Retinal pigment epithelial cell (primary cell): ENCODE data around the gene HPSE2.

Experiments
- DNase-seq: peaks from one replicate; pipeline ENCODE4 v3.0.0-alpha.2; 2010; ENCODE audit warnings: low read depth
- H3K4me3 ChIP-seq: 2 replicates; pipeline ENCODE4 v1.5.1; 2011; ENCODE audit warnings: mild to moderate bottlenecking, low read length, control low read depth, moderate library complexity
- TF ChIP-seq, protein P1 (sequence below): conservative IDR thresholded peaks from 2 replicates; pipeline ENCODE4 v1.5.1; 2011; ENCODE audit warnings: low read depth, low read length, control low read depth, inconsistent platforms

HPSE2 gene

DNA sequence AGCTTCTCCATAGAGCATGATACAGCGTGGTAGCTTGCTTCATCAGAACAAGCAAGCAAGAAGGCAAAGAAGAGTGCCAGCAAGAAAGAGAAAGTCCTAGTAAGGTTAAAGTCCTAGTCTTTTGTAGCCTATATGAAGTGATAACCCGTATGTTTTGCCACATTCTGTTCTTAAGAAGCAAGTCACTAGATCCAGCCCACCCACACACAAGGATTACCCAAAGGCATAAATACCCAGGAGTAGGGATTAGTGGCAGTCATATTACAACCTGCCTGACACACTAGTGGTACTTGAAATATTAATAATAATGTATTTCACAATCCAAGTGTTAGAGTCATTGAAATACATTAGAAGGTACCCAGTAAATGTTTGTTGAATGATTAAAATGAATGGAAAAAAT is 285.5 kb downstream of the HPSE2 start:
- TF ChIP-seq, protein P1, sequence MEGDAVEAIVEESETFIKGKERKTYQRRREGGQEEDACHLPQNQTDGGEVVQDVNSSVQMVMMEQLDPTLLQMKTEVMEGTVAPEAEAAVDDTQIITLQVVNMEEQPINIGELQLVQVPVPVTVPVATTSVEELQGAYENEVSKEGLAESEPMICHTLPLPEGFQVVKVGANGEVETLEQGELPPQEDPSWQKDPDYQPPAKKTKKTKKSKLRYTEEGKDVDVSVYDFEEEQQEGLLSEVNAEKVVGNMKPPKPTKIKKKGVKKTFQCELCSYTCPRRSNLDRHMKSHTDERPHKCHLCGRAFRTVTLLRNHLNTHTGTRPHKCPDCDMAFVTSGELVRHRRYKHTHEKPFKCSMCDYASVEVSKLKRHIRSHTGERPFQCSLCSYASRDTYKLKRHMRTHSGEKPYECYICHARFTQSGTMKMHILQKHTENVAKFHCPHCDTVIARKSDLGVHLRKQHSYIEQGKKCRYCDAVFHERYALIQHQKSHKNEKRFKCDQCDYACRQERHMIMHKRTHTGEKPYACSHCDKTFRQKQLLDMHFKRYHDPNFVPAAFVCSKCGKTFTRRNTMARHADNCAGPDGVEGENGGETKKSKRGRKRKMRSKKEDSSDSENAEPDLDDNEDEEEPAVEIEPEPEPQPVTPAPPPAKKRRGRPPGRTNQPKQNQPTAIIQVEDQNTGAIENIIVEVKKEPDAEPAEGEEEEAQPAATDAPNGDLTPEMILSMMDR, result no peak
- no peak overlapping the region for H3K4me3 ChIP-seq
- DNase-seq, result no peak

DNA sequence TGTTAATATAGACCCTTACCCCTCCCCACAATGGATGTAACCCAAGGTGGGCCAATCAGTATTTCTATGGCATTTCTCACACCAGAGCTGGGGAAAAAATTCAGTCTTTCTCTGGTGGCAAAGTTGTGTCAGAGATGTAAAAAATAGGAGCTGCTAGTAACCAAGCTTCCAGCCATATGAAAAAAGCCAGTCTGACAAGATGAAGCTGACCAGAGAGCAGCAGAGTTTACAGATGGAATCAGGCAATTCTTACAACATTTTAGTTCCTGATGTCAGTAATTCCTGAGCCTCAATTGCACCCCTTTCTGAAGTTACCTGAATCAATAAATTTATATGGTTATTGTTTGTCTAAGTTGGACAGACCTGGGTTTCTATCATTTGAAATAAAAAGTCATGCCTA is 286.3 kb downstream of the HPSE2 start:
- no peak for DNase-seq
- H3K4me3 ChIP-seq, result no peak overlapping the region
- TF ChIP-seq, protein P1, result no peak

DNA sequence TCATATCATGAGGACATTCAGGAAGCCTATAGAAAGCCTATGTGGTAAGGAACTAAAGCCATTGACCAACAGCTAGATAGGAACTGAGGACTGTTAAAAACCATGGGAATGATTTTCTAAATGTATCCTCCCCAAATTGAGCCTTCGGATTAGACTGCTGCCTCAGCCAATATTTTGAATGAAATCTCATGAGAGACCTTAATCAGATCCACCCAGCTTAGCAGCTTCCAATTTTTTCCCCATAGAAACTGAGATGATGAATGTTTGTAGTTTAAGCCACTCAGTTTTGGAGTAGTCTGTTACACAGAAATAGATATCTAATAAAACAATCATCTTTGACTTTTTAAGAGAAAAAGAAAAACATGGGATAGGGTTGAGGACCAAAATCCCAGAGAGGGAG is 292.0 kb downstream of the HPSE2 start:
- TF ChIP-seq, protein P1, result no peak
- H3K4me3 ChIP-seq, result no peak overlapping the region
- no peak for DNase-seq

DNA sequence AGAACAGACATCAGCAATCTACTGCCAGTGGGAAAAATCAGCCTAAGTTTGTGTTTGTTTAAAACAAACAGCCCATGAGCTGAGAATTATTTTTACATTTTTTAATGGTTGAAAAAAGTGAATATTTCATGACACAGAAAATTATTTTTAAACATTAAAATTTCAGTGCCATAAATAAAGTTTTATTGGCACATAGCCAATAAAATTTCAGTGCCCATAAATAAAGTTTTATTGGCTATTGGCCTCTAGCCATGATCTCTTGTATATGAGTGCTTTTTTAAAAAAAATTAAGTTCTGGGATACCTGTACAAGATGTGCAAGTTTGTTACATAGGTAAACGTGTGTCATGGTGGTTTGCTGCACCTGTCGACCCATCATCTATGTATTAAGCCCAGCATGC is 305.9 kb downstream of the HPSE2 start:
- TF ChIP-seq, protein P1, result no peak
- no peak for DNase-seq
- H3K4me3 ChIP-seq, result no peak overlapping the region

DNA sequence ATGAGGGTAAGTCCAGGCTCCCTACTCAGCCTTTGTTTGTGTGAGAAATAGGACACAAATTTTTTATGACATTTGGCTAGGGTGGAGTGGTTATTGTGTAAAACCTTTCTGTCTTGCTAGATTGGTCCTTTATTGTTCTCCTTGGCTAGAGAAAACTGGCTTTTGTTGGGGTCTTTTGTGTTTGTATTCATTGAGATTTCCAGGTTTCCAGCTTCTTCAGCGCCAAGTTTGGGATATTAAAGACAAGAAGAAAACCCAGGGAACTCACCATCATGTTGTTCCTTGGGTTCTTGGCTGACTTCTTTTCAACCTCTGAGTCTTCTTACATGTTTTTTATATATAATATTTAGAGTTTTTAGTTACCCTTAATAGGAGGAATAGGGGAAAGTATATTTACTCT is 310.0 kb downstream of the HPSE2 start:
- TF ChIP-seq, protein P1, result no peak
- DNase-seq, result no peak
- H3K4me3 ChIP-seq, result no peak overlapping the region

DNA sequence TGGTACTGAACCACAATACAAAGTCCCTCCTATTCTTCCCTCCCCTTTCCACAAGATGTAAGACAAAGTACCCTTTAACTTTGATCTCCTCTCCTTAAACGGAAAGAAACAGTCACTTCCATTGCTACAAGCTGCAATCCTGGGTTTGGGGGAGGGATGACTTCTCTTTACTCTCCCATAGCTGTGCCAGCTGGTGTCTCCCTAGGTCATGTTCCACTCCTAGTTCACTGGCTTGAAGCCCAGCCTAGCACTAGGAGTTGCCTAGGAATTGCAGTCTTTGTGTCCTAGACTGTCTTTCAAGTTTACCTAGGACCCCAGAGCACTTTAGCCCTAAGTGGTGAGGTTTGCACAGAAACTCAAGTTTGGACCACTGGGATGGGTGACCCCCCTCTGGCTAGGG is 311.1 kb downstream of the HPSE2 start:
- H3K4me3 ChIP-seq, result no peak overlapping the region
- no peak for DNase-seq
- TF ChIP-seq, protein P1, result no peak

DNA sequence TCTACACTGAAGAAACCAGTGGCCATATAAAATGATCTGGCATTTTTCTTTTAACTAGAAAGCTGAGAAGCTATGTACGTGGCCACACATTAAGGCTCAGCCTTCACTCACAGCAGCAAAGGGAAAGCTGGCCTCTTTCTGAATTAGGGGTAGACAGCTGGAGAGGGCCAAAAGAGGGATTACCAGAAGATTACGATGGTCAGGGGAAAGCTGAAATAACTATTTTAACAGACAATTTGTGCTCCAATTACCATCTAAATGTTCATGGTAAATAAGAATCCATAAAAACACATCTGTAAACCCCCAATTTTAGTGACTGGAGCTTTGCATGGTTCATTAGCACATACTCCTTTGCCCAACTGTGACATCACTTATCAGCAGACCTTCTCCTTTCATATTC is 314.3 kb downstream of the HPSE2 start:
- no peak for DNase-seq
- H3K4me3 ChIP-seq, result no peak overlapping the region
- TF ChIP-seq, protein P1, result no peak
